Naive thymus-derived CD4-positive, alpha-beta T cell (primary cell): ENCODE results near the gene COIL. TPM values are rescaled to one million over a fixed set of nuclear protein-coding genes. Genes with fewer than 3 reads are reported as not detected.

Source experiments
- ATAC-seq: fragments of 150-1000 bp; cut with Tn5 transposase; 2 replicates; pipeline ENCODE4 v1.10.0; 2021; ENCODE audit warnings: mild to moderate bottlenecking, moderate library complexity
- CTCF ChIA-PET: fragments of 350-600 bp; sonication (Branson Sonifier 250); formaldehyde crosslinking; loops from one replicate; lab custom pipeline; 2021; ENCODE audit warnings: antibody characterized with exemption; lab: Charles Lee
- POLR2A ChIA-PET: fragments of 350-600 bp; sonication (Branson Sonifier 250); formaldehyde crosslinking; loops from one replicate; lab custom pipeline; 2021; ENCODE audit warnings: antibody characterized with exemption, inconsistent platforms; lab: Charles Lee
- DNase-seq, 9 donors: peaks; one replicate each; pipeline versions ENCODE4 v3.0.0 to v3.0.0-alpha.2; 2020 to 2022; ENCODE audit warnings: mixed read lengths in 1 of 9
- H3K27ac ChIP-seq: one replicate; pipeline ENCODE4 v1.7.0; 2013; ENCODE audit warnings: mild to moderate bottlenecking, low read depth, low read length, moderate library complexity
- H3K27me3 ChIP-seq, 2 donors: one replicate each; pipeline ENCODE4 v1.7.0; 2013; ENCODE audit warnings: low read length in 2 of 2, mild to moderate bottlenecking in 2 of 2, moderate library complexity in 2 of 2; ENCODE audit not compliant: control insufficient read depth in 2 of 2, insufficient read depth in 2 of 2
- H3K36me3 ChIP-seq, 3 experiments: 1 replicate in 2 of 3; 2 replicates in 1 of 3; pipeline ENCODE4 v1.7.0; 2013; ENCODE audit warnings: low read length in 3 of 3, mild to moderate bottlenecking in 3 of 3, moderate library complexity in 1 of 3; ENCODE audit not compliant: insufficient read depth in 3 of 3, control insufficient read depth in 2 of 3
- H3K4me1 ChIP-seq, 2 donors: one replicate each; pipeline ENCODE4 v1.7.0; 2013; ENCODE audit warnings: low read length in 2 of 2, mild to moderate bottlenecking in 2 of 2, moderate library complexity in 1 of 2; ENCODE audit not compliant: control insufficient read depth in 2 of 2, insufficient read depth in 2 of 2
- H3K4me3 ChIP-seq: 2 replicates; pipeline ENCODE4 v1.7.0; 2013; ENCODE audit warnings: mild to moderate bottlenecking, low read length
- H3K9me3 ChIP-seq, 3 experiments: 1 replicate in 2 of 3; 2 replicates in 1 of 3; pipeline ENCODE4 v1.7.0; 2013; ENCODE audit warnings: low read length in 3 of 3; ENCODE audit not compliant: control insufficient read depth in 2 of 3
- H3K27ac Mint-ChIP-seq, 9 donors: one replicate each; pipeline ENCODE4 v1.8.0; 2020 to 2022; ENCODE audit warnings: mixed read lengths in 9 of 9, mild to moderate bottlenecking in 8 of 9, moderate library complexity in 5 of 9, inconsistent platforms in 2 of 9
- H3K27me3 Mint-ChIP-seq, 5 donors: one replicate each; pipeline ENCODE4 v1.8.0; 2021 to 2022; ENCODE audit warnings: mixed read lengths in 5 of 5, mild to moderate bottlenecking in 1 of 5
- H3K36me3 Mint-ChIP-seq, 5 donors: one replicate each; pipeline ENCODE4 v1.8.0; 2020 to 2022; ENCODE audit warnings: mixed read lengths in 5 of 5, mild to moderate bottlenecking in 3 of 5, inconsistent platforms in 1 of 5
- H3K4me1 Mint-ChIP-seq, 7 donors: one replicate each; pipeline ENCODE4 v1.8.0; 2020 to 2022; ENCODE audit warnings: mixed read lengths in 7 of 7, mild to moderate bottlenecking in 3 of 7, inconsistent platforms in 1 of 7
- H3K4me3 Mint-ChIP-seq, 10 donors: one replicate each; pipeline ENCODE4 v1.8.0; 2020 to 2022; ENCODE audit warnings: mild to moderate bottlenecking in 10 of 10, mixed read lengths in 10 of 10, moderate library complexity in 6 of 10, inconsistent platforms in 2 of 10
- H3K9me3 Mint-ChIP-seq, 11 donors: one replicate each; pipeline ENCODE4 v1.8.0; 2020 to 2022; ENCODE audit warnings: mixed read lengths in 11 of 11, mild to moderate bottlenecking in 4 of 11, inconsistent platforms in 1 of 11, moderate library complexity in 1 of 11
- intact Hi-C, 2 donors: fragments of 100-400 bp; cut with micrococcal nuclease; formaldehyde crosslinking; loops; one replicate each; pipeline ENCODE4 v1.15.1; 2023
- polyA plus RNA-seq, 2 donors: library from polyadenylated mRNA; unstranded; fragments of 300-500 nt; fragmentation: Illumina TruSeq; gene quantifications; one replicate each; pipeline ENCODE4 v1.2.3, GENCODE V29; 2021
- total RNA-seq, 6 experiments: library from RNA in 5 of 6; stranded (reverse) in 5 of 6; gene quantifications; 1 replicate in 5 of 6; 2 replicates in 1 of 6; pipeline ENCODE4 v1.2.3 and lab custom pipeline; 2021 to 2026

The COIL gene
- total and polyA plus RNA-seq, 7 experiments from 2014 or later, result 13.0 to 22.7 (median 18.6) TPM

DNA sequence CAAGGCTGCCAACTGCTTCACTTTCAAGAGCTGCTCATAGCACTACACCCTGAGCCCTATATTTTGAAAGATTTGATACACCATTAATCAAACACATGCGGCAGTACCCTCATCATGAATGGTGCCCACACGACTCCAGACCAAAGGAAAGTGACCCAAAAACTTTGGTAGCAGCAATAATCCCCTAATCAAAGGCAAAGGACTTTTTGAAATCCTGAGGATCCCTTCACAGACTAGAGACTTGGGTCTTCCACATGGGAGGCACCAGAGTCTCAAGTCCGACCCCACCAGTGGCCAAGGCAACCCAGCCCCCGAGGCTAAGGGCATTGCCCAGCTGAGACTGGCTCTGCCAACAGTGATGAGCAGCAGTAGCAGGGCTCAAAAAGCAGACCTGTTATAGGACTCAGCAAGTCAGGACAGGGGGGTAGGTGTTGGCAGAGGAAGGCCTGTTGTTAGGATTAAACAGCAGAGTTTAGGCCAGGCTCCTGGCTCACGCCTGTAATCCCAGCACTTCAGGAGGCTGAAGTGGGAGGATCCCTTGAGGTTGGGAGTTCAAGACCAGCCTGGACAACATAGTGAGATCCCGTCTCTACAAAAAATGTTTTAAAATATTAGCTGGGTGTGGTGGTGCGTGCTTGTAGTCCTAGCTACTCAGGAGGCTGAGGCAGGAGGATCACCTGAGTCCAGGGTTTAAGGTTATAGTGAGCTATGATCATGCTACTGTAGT, 50.2 kb downstream of the COIL start:
- Mint-ChIP-seq H3K4me1 (peaks cover 40 to 70% (median 59%) of the 10 kb centered on the region in 7 donors), H3K27ac (peak overlapping the region; percentile 15 to 89 (median 74)), H3K9me3 (peaks cover 0 to 2% (median 0%) of the 10 kb centered on the region in 11 donors), H3K4me3 (peak overlapping the region; percentile 29 to 95 (median 66)), H3K36me3 (peaks cover 11 to 46% (median 26%) of the 10 kb centered on the region in 5 donors), H3K27me3 (no peaks in the 10 kb centered on the region)
- no peaks in the 10 kb centered on the region for H3K27me3 ChIP-seq
- no peak for ATAC-seq
- H3K9me3 ChIP-seq, result no peaks in the 10 kb centered on the region
- H3K36me3 ChIP-seq, result peaks cover 0 to 40% (median 0%) of the 10 kb centered on the region in 3 experiments
- CTCF ChIA-PET, result no interaction called here
- intact Hi-C loops, result loop anchor here (5.0 kb wide), 4 partner anchors 67 to 1488 kb away; partner anchors contain the start of genes MMD (in 1 of the 2), SCPEP1 (in 1 of the 2) and VEZF1 (in 1 of the 2)
- POLR2A ChIA-PET, result no interaction called here
- H3K4me1 ChIP-seq, result peaks cover 35 to 36% of the 10 kb centered on the region in 2 donors
- peak overlapping the region; percentile 41 for H3K27ac ChIP-seq
- no peak overlapping the region for H3K4me3 ChIP-seq
- no peak for DNase-seq

DNA sequence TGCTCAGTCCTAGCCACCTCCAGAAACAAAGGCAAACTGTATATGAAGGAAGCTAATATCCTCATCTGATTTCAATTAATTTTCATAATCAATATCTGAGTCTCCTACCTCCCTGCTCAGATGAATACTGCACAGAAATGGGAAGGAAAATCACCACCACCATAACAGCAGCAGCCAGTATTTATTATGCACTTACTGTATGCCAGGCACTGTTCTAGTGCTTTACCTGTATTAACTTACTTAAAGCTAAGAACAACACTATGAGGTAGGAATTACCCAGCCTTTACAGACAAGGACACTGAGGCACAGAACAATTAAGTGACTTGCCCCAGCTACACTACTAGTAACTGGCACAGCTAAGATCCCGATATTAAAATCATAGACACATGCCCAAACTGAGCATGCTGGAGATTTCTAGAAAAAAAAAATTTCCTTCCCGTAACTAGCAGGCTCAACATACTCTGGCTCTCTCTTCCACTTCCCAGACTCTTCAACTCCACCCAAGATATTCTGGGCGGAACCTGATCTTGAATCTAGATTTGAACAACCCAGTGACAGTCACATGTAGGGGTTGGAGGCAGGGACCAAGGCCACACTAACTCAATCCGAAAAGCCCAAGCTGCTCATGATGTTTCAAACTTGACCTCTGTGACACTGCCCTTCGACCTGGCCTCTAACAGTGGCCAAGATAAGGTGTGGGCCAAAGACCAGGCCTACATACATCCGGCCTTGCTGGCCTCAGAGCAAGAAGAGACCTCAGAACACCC, 50.9 kb downstream of the COIL start:
- Histone ChIP-seq H3K27me3 (no peaks in the 10 kb centered on the region), H3K4me1 (peaks cover 31 to 36% of the 10 kb centered on the region in 2 donors), H3K27ac (peak overlapping the region; percentile 41), H3K4me3 (no peak overlapping the region), H3K36me3 (peaks cover 0 to 46% (median 0%) of the 10 kb centered on the region in 3 experiments), H3K9me3 (no peaks in the 10 kb centered on the region)
- ChIA-PET POLR2A (no interaction called here), CTCF (no interaction called here)
- peak overlapping the region; percentile 15 to 89 (median 74) for H3K27ac Mint-ChIP-seq
- intact Hi-C loops, result loop anchor here (5.0 kb wide), 4 partner anchors 67 to 1488 kb away; partner anchors contain the start of genes MMD (in 1 of the 2), SCPEP1 (in 1 of the 2) and VEZF1 (in 1 of the 2)
- no peaks in the 10 kb centered on the region for H3K27me3 Mint-ChIP-seq
- peaks cover 11 to 47% (median 27%) of the 10 kb centered on the region in 5 donors for H3K36me3 Mint-ChIP-seq
- no peak for ATAC-seq
- no peak for DNase-seq
- H3K4me3 Mint-ChIP-seq, result peak overlapping the region; percentile 29 to 95 (median 66)
- peaks cover 40 to 64% (median 53%) of the 10 kb centered on the region in 7 donors for H3K4me1 Mint-ChIP-seq
- H3K9me3 Mint-ChIP-seq, result peaks cover 0 to 2% (median 0%) of the 10 kb centered on the region in 11 donors

DNA sequence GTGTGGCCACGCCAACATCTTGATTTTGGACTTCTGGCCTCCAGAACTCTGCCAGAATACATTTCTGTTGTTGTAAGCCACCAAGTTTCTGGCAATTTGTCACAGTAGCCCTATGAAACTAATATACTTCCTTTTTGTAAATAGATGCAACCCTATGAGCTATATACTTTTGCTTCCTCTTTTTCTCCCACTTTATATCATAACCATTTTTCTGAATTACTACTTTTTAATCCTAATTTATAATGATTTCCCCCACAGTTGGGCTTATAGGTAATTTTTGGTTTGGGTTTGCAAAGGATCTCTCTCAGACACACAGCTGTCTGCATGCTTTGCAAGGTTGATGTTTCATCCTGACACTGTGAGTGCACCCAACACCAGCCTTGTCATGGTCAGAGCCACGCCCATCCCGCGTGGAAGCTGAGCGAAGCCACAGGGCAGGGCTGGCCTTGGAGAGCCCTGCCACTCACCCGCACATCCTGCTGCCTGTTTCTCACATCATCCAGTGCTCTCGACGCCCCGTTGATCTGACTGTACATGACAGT, 52.8 kb downstream of the COIL start:
- no peaks in the 10 kb centered on the region for H3K27me3 Mint-ChIP-seq
- peaks cover 4 to 56% (median 6%) of the 10 kb centered on the region in 3 experiments for H3K36me3 ChIP-seq
- no peaks in the 10 kb centered on the region for H3K27me3 ChIP-seq
- DNase-seq (peak in 1 of 9 donors; percentile 34), ATAC-seq (peak; percentile 96)
- H3K27ac Mint-ChIP-seq, result peak overlapping the region; percentile 3 to 84 (median 71)
- H3K4me1 ChIP-seq, result peaks cover 26 to 30% of the 10 kb centered on the region in 2 donors
- no peak overlapping the region for H3K4me3 ChIP-seq
- H3K4me3 Mint-ChIP-seq, result peak overlapping the region in 3 of 10 donors; percentile 26 to 79 (median 75)
- no peak overlapping the region for H3K27ac ChIP-seq
- H3K9me3 Mint-ChIP-seq, result no peaks in the 10 kb centered on the region
- H3K9me3 ChIP-seq, result no peaks in the 10 kb centered on the region
- peaks cover 22 to 59% (median 38%) of the 10 kb centered on the region in 5 donors for H3K36me3 Mint-ChIP-seq
- intact Hi-C loops, result no loop called here
- ChIA-PET CTCF (no interaction called here), POLR2A (interaction anchor here (0.5 kb wide), 1 partner anchor 46 kb away, joined by 3 read pairs; no protein-coding TSS in a partner anchor)
- H3K4me1 Mint-ChIP-seq, result peaks cover 47 to 73% (median 54%) of the 10 kb centered on the region in 7 donors

DNA sequence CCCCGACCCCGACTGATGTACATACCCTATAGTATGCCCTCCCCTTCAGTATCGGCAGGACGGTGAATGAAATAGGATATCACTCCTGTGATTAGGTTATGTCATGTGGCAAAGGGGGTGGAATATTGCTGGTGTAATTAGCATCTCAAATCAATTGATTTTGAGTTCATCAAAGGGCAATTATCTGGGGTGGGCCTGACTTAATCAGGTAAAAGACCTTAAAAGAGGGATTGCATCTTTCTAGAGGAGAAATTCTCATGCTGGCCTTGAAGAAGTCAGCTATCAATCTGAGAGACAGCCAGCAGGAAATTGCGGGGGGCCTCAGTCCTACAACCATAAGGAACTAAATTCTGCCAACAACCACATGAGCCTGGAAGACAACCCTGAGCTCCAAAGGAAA, 57.3 kb downstream of the COIL start:
- no peak for DNase-seq
- ATAC-seq, result no peak
- H3K27me3 ChIP-seq, result no peaks in the 10 kb centered on the region
- no peaks in the 10 kb centered on the region for H3K9me3 ChIP-seq
- H3K27ac Mint-ChIP-seq, result no peak overlapping the region
- no peak overlapping the region for H3K27ac ChIP-seq
- no peaks in the 10 kb centered on the region for H3K9me3 Mint-ChIP-seq
- peaks cover 13 to 60% (median 23%) of the 10 kb centered on the region in 7 donors for H3K4me1 Mint-ChIP-seq
- ChIA-PET POLR2A (no interaction called here), CTCF (no interaction called here)
- H3K27me3 Mint-ChIP-seq, result no peaks in the 10 kb centered on the region
- H3K4me3 Mint-ChIP-seq, result no peak overlapping the region
- intact Hi-C loops, result no loop called here
- H3K36me3 Mint-ChIP-seq, result peaks cover 33 to 66% (median 54%) of the 10 kb centered on the region in 5 donors
- peaks cover 0 to 2% of the 10 kb centered on the region in 2 donors for H3K4me1 ChIP-seq
- H3K36me3 ChIP-seq, result peaks cover 15 to 96% (median 30%) of the 10 kb centered on the region in 3 experiments
- no peak overlapping the region for H3K4me3 ChIP-seq

DNA sequence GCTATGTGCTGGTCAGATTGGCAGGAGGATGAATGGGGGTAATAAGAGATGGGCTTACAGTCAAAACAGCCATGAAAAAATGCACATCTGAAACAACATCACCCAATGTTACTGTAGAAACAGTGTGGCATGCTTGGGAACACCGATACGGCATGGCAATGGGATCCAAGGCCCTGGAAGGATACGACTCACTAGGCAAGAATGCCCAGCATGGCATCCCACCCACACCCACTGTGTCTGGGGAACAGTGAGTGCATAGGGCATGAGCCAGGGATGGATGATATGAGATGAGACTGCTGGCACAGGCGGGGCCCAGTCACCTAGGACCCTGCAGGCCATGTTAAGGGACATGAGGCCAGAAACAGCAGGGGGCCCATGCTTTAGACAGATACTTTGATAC, 58.5 kb downstream of the COIL start:
- peaks cover 4 to 57% (median 16%) of the 10 kb centered on the region in 7 donors for H3K4me1 Mint-ChIP-seq
- no peak for ATAC-seq
- POLR2A ChIA-PET, result no interaction called here

DNA sequence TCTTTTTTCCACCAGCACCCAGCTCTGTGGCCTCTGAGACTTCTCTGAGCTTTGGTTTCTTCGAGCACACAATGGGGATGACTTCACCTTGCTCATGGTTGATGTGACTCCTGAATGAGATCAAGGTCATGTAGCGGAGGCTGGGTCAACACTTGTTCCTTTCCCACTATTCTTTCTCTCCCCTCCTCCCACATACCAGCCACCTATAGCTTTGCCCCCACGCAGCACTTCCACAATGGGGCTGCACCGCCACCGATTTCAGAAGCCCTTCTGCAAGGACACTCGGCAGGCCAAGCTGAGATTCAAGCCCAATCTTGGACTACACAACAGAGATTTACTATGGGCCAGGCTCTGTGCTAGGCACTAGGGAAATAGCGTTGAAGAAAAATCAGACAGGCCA, 61.4 kb downstream of the COIL start:
- Mint-ChIP-seq H3K4me3 (no peak overlapping the region), H3K9me3 (no peaks in the 10 kb centered on the region), H3K36me3 (peaks cover 27 to 54% (median 46%) of the 10 kb centered on the region in 5 donors), H3K27me3 (no peaks in the 10 kb centered on the region), H3K27ac (no peak overlapping the region), H3K4me1 (peaks cover 0 to 42% (median 13%) of the 10 kb centered on the region in 7 donors)
- ChIA-PET POLR2A (interaction anchor here (0.6 kb wide), 1 partner anchor 37 kb away, joined by 3 read pairs; no protein-coding TSS in a partner anchor), CTCF (interaction anchor here (0.9 kb wide), 1 partner anchor 9 kb away, joined by 3 read pairs; no protein-coding TSS in a partner anchor)
- H3K9me3 ChIP-seq, result no peaks in the 10 kb centered on the region
- no peak overlapping the region for H3K4me3 ChIP-seq
- H3K4me1 ChIP-seq, result no peaks in the 10 kb centered on the region
- no peak for ATAC-seq
- DNase-seq, result no peak
- H3K27me3 ChIP-seq, result no peaks in the 10 kb centered on the region
- peaks cover 25 to 98% (median 39%) of the 10 kb centered on the region in 3 experiments for H3K36me3 ChIP-seq
- H3K27ac ChIP-seq, result no peak overlapping the region
- intact Hi-C loops, result no loop called here

More for the DNA sequence above, 58.5 kb downstream of the COIL start:
- H3K9me3 Mint-ChIP-seq, result no peaks in the 10 kb centered on the region
- Histone ChIP-seq H3K4me3 (no peak overlapping the region), H3K9me3 (no peaks in the 10 kb centered on the region), H3K4me1 (no peaks in the 10 kb centered on the region), H3K27me3 (no peaks in the 10 kb centered on the region), H3K27ac (no peak overlapping the region), H3K36me3 (peaks cover 15 to 96% (median 32%) of the 10 kb centered on the region in 3 experiments)
- H3K27me3 Mint-ChIP-seq, result no peaks in the 10 kb centered on the region
- intact Hi-C loops, result no loop called here
- H3K36me3 Mint-ChIP-seq, result peaks cover 29 to 55% (median 54%) of the 10 kb centered on the region in 5 donors
- CTCF ChIA-PET, result no interaction called here
- DNase-seq, result no peak
- no peak overlapping the region for H3K4me3 Mint-ChIP-seq
- peak overlapping the region in 1 of 9 donors; percentile 46 for H3K27ac Mint-ChIP-seq
